Choroid plexus epithelial cell (primary cell): ENCODE results near the gene SREBF2.

Experiments
- DNase-seq: peaks from one replicate; pipeline ENCODE4 v3.0.0-alpha.2; 2010; ENCODE audit warnings: low read depth
- H3K4me3 ChIP-seq: 2 replicates; pipeline ENCODE4 v1.5.1; 2011; ENCODE audit warnings: low read depth, mild to moderate bottlenecking, control low read depth, low read length, moderate library complexity
- CTCF ChIP-seq: conservative IDR thresholded peaks from 2 replicates; pipeline ENCODE4 v1.5.1; 2011; ENCODE audit warnings: low read depth, mild to moderate bottlenecking, control low read depth, inconsistent platforms, low read length, moderate library complexity

Gene SREBF2

GRCh38 chr22:41908411-41909309, 75.8 kb downstream of the SREBF2 start:
- DNase-seq, result no peak
- TF ChIP-seq CTCF, result no peak
- no peak overlapping the region for H3K4me3 ChIP-seq

- H3K4me3 ChIP-seq, result no peak overlapping the region
- no peak for TF ChIP-seq CTCF
- no peak for DNase-seq
These were observed 76.6 kb downstream of the SREBF2 start for GRCh38 chr22:41909310-41910049.

GRCh38 chr22:41910050-41911000, 77.4 kb downstream of the SREBF2 start:
- TF ChIP-seq CTCF, result no peak
- no peak for DNase-seq
- peak overlapping the region; percentile 29 for H3K4me3 ChIP-seq

- no peak for DNase-seq
- H3K4me3 ChIP-seq, result no peak overlapping the region
- no peak for TF ChIP-seq CTCF
These were observed 78.2 kb downstream of the SREBF2 start for GRCh38 chr22:41911001-41911611.

GRCh38 chr22:41912338-41913039, 79.6 kb downstream of the SREBF2 start:
- DNase-seq, result no peak
- TF ChIP-seq CTCF, result no peak
- H3K4me3 ChIP-seq, result no peak overlapping the region
